GM18505 (cell line): ENCODE results near the gene BRINP3.

Experiments used
- ATAC-seq: cut with Tn5 transposase; IDR thresholded peaks from one replicate; pipeline ENCODE4 v1.9.1; 2021; ENCODE audit not compliant: unreplicated experiment
- POLR2A ChIP-seq: IDR thresholded peaks from 4 replicates; pipeline ENCODE4 v1.6.1; 2011; ENCODE audit warnings: borderline replicate concordance; ENCODE audit not compliant: insufficient read depth, insufficient read length; ENCODE audit errors: extremely low read depth

Gene BRINP3

GRCh38 chr1:190179817-190180216 is 297.8 kb downstream of the BRINP3 start:
- ATAC-seq = no peak
- no peak for TF ChIP-seq POLR2A

- ATAC-seq = no peak
- TF ChIP-seq POLR2A = no peak
Observed at GRCh38 chr1:190178827-190179226, 298.8 kb downstream of the BRINP3 start.

GRCh38 chr1:190177555-190177954 is 300.1 kb downstream of the BRINP3 start:
- no peak for ATAC-seq

GRCh38 chr1:190176776-190177175 is 300.9 kb downstream of the BRINP3 start:
- no peak for ATAC-seq
- no peak for TF ChIP-seq POLR2A

More at GRCh38 chr1:190177555-190177954, 300.1 kb downstream of the BRINP3 start:
- TF ChIP-seq POLR2A = no peak

- ATAC-seq = no peak
- TF ChIP-seq POLR2A = no peak
Observed at GRCh38 chr1:190175320-190175719, 302.3 kb downstream of the BRINP3 start.

- ATAC-seq = no peak
Observed at GRCh38 chr1:190172651-190173430, 304.8 kb downstream of the BRINP3 start.

GRCh38 chr1:190170321-190170720 is 307.3 kb downstream of the BRINP3 start:
- no peak for ATAC-seq
- TF ChIP-seq POLR2A = no peak

More at GRCh38 chr1:190172651-190173430, 304.8 kb downstream of the BRINP3 start:
- no peak for TF ChIP-seq POLR2A

GRCh38 chr1:190169311-190170067 is 308.2 kb downstream of the BRINP3 start:
- TF ChIP-seq POLR2A = no peak
- no peak for ATAC-seq

- TF ChIP-seq POLR2A = no peak
- ATAC-seq = no peak
Observed at GRCh38 chr1:190168893-190169280, 308.8 kb downstream of the BRINP3 start.

- no peak for TF ChIP-seq POLR2A
- ATAC-seq = no peak
Observed at GRCh38 chr1:190168116-190168892, 309.4 kb downstream of the BRINP3 start.

GRCh38 chr1:190159146-190159545 is 318.5 kb downstream of the BRINP3 start:
- TF ChIP-seq POLR2A = no peak
- no peak for ATAC-seq

GRCh38 chr1:190154744-190155143 is 322.9 kb downstream of the BRINP3 start:
- no peak for ATAC-seq
- TF ChIP-seq POLR2A = no peak

GRCh38 chr1:190147616-190148015 is 330.0 kb downstream of the BRINP3 start:
- no peak for ATAC-seq

More at GRCh38 chr1:190147616-190148015, 330.0 kb downstream of the BRINP3 start:
- TF ChIP-seq POLR2A = no peak
